Natural killer cell (primary cell): Measurements from ENCODE around the gene STK32C. TPM values are rescaled to one million over a fixed set of nuclear protein-coding genes. Genes with fewer than 3 reads are reported as not detected.

Experiments used
- ATAC-seq, 3 donors: fragments of 150-1000 bp in 2 of 3; fragments of 200-7000 bp in 1 of 3; cut with Tn5 transposase; 1 replicate in 1 of 3; 2 replicates in 2 of 3; pipeline ENCODE4 v1.10.0; 2021; ENCODE audit warnings: mild to moderate bottlenecking in 2 of 3, moderate library complexity in 2 of 3
- DNase-seq, 2 donors: peaks; one replicate each; pipeline versions ENCODE4 v3.0.0 to v3.0.0-alpha.2; 2013 to 2021; ENCODE audit warnings: mixed read lengths in 1 of 2
- H3K27ac ChIP-seq: one replicate; pipeline ENCODE4 v1.5.1; 2013; ENCODE audit warnings: mild to moderate bottlenecking, low read length
- H3K27me3 ChIP-seq: one replicate; pipeline ENCODE4 v1.6.1; 2013; ENCODE audit warnings: low read length; ENCODE audit not compliant: control insufficient read depth, insufficient read depth
- H3K36me3 ChIP-seq: one replicate; pipeline ENCODE4 v1.6.1; 2013; ENCODE audit warnings: low read length; ENCODE audit not compliant: control insufficient read depth, insufficient read depth
- H3K4me1 ChIP-seq: one replicate; pipeline ENCODE4 v1.6.1; 2013; ENCODE audit warnings: low read length; ENCODE audit not compliant: control insufficient read depth, insufficient read depth
- H3K4me3 ChIP-seq: one replicate; pipeline ENCODE4 v1.5.1; 2013; ENCODE audit warnings: low read length
- H3K9me3 ChIP-seq: one replicate; pipeline ENCODE4 v1.6.1; 2013; ENCODE audit warnings: low read length; ENCODE audit not compliant: control insufficient read depth, insufficient read depth
- H3K27ac Mint-ChIP-seq, 2 donors: one replicate each; pipeline ENCODE4 v1.8.0; 2022; ENCODE audit warnings: mild to moderate bottlenecking in 2 of 2, mixed read lengths in 2 of 2, moderate library complexity in 1 of 2
- H3K27me3 Mint-ChIP-seq, 2 donors: one replicate each; pipeline ENCODE4 v1.8.0; 2022; ENCODE audit warnings: low read depth in 2 of 2, mixed read lengths in 2 of 2
- H3K36me3 Mint-ChIP-seq: one replicate; pipeline ENCODE4 v1.8.0; 2022; ENCODE audit warnings: mixed read lengths
- H3K4me1 Mint-ChIP-seq, 2 donors: one replicate each; pipeline ENCODE4 v1.8.0; 2022; ENCODE audit warnings: mixed read lengths in 2 of 2
- H3K4me3 Mint-ChIP-seq: one replicate; pipeline ENCODE4 v1.8.0; 2022; ENCODE audit warnings: mild to moderate bottlenecking, moderate library complexity, mixed read lengths
- H3K9me3 Mint-ChIP-seq, 2 donors: one replicate each; pipeline ENCODE4 v1.8.0; 2022; ENCODE audit warnings: mixed read lengths in 2 of 2
- WGBS: methylation state at CpG from one replicate; pipeline ENCODE4 v1.1.7; 2013; ENCODE audit warnings: missing lambda C conversion rate; ENCODE audit not compliant: insufficient coverage; 5-methylcytosine and 5-hydroxymethylcytosine counted together
- intact Hi-C: fragments of 100-400 bp; cut with micrococcal nuclease; formaldehyde crosslinking; loops from one replicate; pipeline ENCODE4 v1.14.2; 2022
- total RNA-seq, 4 donors: library from RNA; stranded (reverse); fragments of 120-200 nt in 1 of 4; gene quantifications; one replicate each; pipeline versions ENCODE4 v1.2.3 to v1.2.4, GENCODE V29; 2013 to 2022
- TF ChIP-seq, protein P1 (sequence below): fragments of 200-600 bp; IDR thresholded peaks from one replicate; pipeline ENCODE4 v1.8.0; 2022; ENCODE audit warnings: antibody characterized with exemption

STK32C gene
- total RNA-seq, 3 donors from 2014 or later (not counting 1 experiment from before 2014, with no cell fraction given): 12.7 to 22.1 (median 17.9) TPM

DNA sequence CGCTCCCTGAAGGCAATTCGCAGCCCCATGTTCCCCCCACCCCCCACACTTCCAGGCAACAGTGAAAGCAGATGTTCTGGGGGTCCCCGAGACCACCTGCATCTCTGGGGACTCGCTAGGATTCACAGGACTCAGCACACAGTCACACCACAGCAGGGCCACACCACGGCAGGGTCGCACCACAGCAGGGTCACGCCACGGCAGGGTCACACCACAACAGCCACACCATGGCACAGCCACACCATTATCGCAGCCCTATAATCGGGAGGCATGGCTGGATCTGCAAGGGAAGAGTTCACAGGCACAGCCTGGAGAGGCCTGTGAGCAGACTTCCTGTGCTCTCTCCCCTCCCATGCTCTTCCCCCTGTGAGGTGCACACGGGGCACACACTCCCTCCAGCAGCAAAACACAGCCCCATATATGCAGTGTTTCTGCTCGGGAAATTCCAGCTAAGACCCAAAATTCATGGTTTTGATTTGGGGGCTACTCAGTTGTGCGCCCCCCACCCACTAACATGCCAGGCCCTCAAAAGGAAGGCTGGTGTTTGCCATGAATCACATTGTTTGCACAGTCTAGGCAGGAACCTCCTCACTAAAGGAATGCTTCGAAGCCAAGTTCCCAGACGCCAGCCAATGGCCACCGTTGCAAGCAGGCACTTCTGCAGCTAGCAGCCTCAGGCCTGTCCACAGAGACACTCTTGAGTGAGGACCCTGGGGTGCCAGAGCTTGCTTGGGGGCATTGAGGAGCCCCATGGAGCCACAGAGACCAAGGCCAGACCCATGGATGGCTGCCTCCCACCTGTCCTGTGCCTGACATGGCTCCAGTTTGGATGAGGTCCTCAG is 128.0 kb downstream of the STK32C start:
- WGBS: 75% methylated on average over 16 of the region's 16 CpGs
- ATAC-seq (no peak), DNase-seq (no peak)
- Histone ChIP-seq H3K27me3 (peaks cover 25% of the 10 kb centered on the region), H3K27ac (no peak overlapping the region), H3K36me3 (no peaks in the 10 kb centered on the region), H3K4me1 (peaks cover 4% of the 10 kb centered on the region), H3K4me3 (no peak overlapping the region), H3K9me3 (no peaks in the 10 kb centered on the region)
- intact Hi-C loops: no loop called here
- Mint-ChIP-seq H3K4me3 (no peak overlapping the region), H3K4me1 (no peaks in the 10 kb centered on the region), H3K27me3 (peaks cover 33 to 49% of the 10 kb centered on the region in 2 donors), H3K9me3 (no peaks in the 10 kb centered on the region), H3K27ac (no peak overlapping the region), H3K36me3 (no peaks in the 10 kb centered on the region)
- TF ChIP-seq, protein P1, sequence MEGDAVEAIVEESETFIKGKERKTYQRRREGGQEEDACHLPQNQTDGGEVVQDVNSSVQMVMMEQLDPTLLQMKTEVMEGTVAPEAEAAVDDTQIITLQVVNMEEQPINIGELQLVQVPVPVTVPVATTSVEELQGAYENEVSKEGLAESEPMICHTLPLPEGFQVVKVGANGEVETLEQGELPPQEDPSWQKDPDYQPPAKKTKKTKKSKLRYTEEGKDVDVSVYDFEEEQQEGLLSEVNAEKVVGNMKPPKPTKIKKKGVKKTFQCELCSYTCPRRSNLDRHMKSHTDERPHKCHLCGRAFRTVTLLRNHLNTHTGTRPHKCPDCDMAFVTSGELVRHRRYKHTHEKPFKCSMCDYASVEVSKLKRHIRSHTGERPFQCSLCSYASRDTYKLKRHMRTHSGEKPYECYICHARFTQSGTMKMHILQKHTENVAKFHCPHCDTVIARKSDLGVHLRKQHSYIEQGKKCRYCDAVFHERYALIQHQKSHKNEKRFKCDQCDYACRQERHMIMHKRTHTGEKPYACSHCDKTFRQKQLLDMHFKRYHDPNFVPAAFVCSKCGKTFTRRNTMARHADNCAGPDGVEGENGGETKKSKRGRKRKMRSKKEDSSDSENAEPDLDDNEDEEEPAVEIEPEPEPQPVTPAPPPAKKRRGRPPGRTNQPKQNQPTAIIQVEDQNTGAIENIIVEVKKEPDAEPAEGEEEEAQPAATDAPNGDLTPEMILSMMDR: no peak

DNA sequence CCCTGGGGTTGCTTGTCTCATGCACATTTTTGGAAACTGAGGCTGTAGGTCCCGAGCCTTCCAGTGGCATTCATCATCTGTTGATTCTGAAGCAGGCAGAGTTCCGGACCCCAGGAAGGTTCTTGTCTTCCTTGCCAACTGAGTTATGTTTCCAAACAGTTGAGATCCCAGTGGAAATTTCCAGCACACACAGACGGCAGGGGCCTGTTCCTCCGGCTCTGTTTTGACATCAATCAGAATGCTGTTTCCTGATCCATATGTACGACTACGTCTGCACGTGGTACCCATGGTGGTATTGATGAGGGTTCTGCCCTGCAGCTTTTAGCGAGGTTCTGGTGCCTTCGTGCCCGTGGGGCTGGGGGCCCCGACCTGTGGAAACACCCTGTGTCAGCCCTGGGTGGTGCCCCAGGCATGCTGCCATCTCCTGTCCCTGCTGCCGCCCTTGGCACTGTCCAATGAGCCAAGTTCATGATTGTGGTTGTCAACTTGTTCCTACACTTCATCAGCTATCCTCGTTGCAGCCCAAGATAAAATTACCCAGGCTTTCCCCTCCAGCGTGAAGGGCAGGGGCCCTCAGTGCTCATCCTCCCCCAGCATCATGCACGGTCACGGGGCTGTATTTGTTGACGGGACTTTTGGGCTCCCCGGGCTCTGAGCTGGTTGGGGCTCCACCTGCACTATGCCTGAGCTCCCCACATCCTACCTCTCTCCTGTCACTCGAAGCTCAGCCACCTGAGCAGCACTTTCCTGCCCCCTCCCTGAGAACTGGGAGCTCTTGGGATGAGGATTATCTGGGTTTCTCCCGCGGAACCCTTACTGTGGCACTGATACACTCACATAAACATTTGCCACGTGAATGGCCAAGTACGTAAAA is 128.8 kb downstream of the STK32C start:
- H3K27ac Mint-ChIP-seq: no peak overlapping the region
- Histone ChIP-seq H3K9me3 (peaks cover 2% of the 10 kb centered on the region), H3K27me3 (peaks cover 22% of the 10 kb centered on the region), H3K36me3 (no peaks in the 10 kb centered on the region), H3K4me1 (peaks cover 4% of the 10 kb centered on the region), H3K27ac (no peak overlapping the region), H3K4me3 (no peak overlapping the region)
- WGBS: 79% methylated on average over 23 of the region's 23 CpGs
- intact Hi-C loops: no loop called here
- no peaks in the 10 kb centered on the region for H3K36me3 Mint-ChIP-seq
- TF ChIP-seq, protein P1: no peak
- ATAC-seq: no peak
- H3K4me3 Mint-ChIP-seq: no peak overlapping the region
- peaks cover 29 to 42% of the 10 kb centered on the region in 2 donors for H3K27me3 Mint-ChIP-seq
- H3K4me1 Mint-ChIP-seq: peaks cover 0 to 2% of the 10 kb centered on the region in 2 donors
- no peak for DNase-seq
- no peaks in the 10 kb centered on the region for H3K9me3 Mint-ChIP-seq

DNA sequence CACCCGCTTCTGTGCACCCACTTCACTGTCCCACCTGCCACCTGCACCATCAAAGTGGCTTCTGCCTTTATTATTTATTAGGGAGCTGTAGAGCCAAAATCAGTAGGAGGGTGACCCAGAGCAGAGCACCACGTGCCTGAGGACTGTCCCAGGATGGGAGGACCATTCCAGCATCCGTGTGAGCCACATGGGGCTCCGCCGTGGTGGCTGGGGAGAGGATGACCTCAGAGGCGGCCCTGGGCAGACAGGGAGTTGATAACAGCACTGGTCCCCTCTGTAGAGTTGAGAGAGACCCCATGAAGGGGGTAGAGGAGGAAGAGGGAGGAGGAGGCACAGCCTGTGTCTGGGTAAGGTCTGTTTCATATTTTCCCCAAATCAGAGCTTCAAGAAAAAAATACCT is 129.7 kb downstream of the STK32C start:
- Mint-ChIP-seq H3K4me1 (peaks cover 0 to 11% of the 10 kb centered on the region in 2 donors), H3K27me3 (peaks cover 22 to 34% of the 10 kb centered on the region in 2 donors), H3K36me3 (no peaks in the 10 kb centered on the region), H3K4me3 (no peak overlapping the region), H3K27ac (no peak overlapping the region), H3K9me3 (no peaks in the 10 kb centered on the region)
- no peak overlapping the region for H3K27ac ChIP-seq
- no peak overlapping the region for H3K4me3 ChIP-seq
- peaks cover 4% of the 10 kb centered on the region for H3K9me3 ChIP-seq
- TF ChIP-seq, protein P1: no peak
- no peaks in the 10 kb centered on the region for H3K36me3 ChIP-seq
- WGBS: 72% methylated on average over 5 of the region's 6 CpGs
- no peak for ATAC-seq
- peaks cover 22% of the 10 kb centered on the region for H3K27me3 ChIP-seq
- intact Hi-C loops: no loop called here
- DNase-seq: no peak
- H3K4me1 ChIP-seq: peaks cover 4% of the 10 kb centered on the region
